ENCODE data around the gene GBX2. TPM values are rescaled to one million over a fixed set of nuclear protein-coding genes. Genes with fewer than 3 reads are reported as not detected.

GBX2 gene
- total RNA-seq, 2 experiments from 2014 or later: not detected

GRCh38 chr2:236133410-236134012 is 34.7 kb downstream of the GBX2 start:
- intact Hi-C loops (cut with DNase I, micrococcal nuclease): no loop called here
- ChIA-PET POLR2A (no interaction called here), CTCF (no interaction called here)
- no peak for TF ChIP-seq CTCF (IDR thresholded peaks at IDR 0.05)
- H3K4me3 ChIP-seq (ENCODE audit: low read length): no peak overlapping the region
- no peaks in the 10 kb centered on the region for H3K36me3 ChIP-seq (ENCODE audit: insufficient read depth, low read length)
- DNase-seq: no peak
- Mint-ChIP-seq H3K9me3 (no peaks in the 10 kb centered on the region), H3K36me3 (ENCODE audit: low read depth) (no peaks in the 10 kb centered on the region), H3K4me1 (ENCODE audit: low read depth) (no peaks in the 10 kb centered on the region), H3K4me3 (no peak overlapping the region), H3K27me3 (peaks cover 10% of the 10 kb centered on the region), H3K27ac (no peak overlapping the region)
- no peak overlapping the region for H3K27ac ChIP-seq (ENCODE audit: low read depth in 1 of 2, low read length in 2 of 2)
- no peaks in the 10 kb centered on the region for H3K4me1 ChIP-seq (ENCODE audit: insufficient read depth, low read length)
- ATAC-seq (ENCODE audit: poor library complexity): no peak
- peaks cover 0 to 3% of the 10 kb centered on the region in 2 experiments for H3K27me3 ChIP-seq (ENCODE audit: control insufficient read depth in 1 of 2, insufficient read depth in 2 of 2, low read length in 2 of 2)
- peaks cover 0 to 9% of the 10 kb centered on the region in 2 experiments for H3K9me3 ChIP-seq (ENCODE audit: control insufficient read depth in 1 of 2, insufficient read depth in 1 of 2, low read length in 2 of 2)

GRCh38 chr2:236131073-236131692 is 37.0 kb downstream of the GBX2 start:
- Mint-ChIP-seq H3K36me3 (ENCODE audit: low read depth) (no peaks in the 10 kb centered on the region), H3K27me3 (peaks cover 10% of the 10 kb centered on the region), H3K27ac (no peak overlapping the region), H3K4me1 (ENCODE audit: low read depth) (no peaks in the 10 kb centered on the region), H3K4me3 (no peak overlapping the region), H3K9me3 (no peaks in the 10 kb centered on the region)
- POLR2A ChIA-PET: no interaction called here
- intact Hi-C loops (cut with DNase I, micrococcal nuclease): no loop called here
- no peak for TF ChIP-seq CTCF (IDR thresholded peaks at IDR 0.05)
- Histone ChIP-seq H3K27me3 (ENCODE audit: control insufficient read depth in 1 of 2, insufficient read depth in 2 of 2, low read length in 2 of 2) (no peaks in the 10 kb centered on the region), H3K27ac (ENCODE audit: low read depth in 1 of 2, low read length in 2 of 2) (no peak overlapping the region), H3K4me3 (ENCODE audit: low read length) (no peak overlapping the region), H3K36me3 (ENCODE audit: insufficient read depth, low read length) (no peaks in the 10 kb centered on the region), H3K9me3 (ENCODE audit: control insufficient read depth in 1 of 2, insufficient read depth in 1 of 2, low read length in 2 of 2) (peaks cover 0 to 9% of the 10 kb centered on the region in 2 experiments), H3K4me1 (ENCODE audit: insufficient read depth, low read length) (no peaks in the 10 kb centered on the region)
- no peak for DNase-seq
- no peak for ATAC-seq (ENCODE audit: poor library complexity)
- CTCF ChIA-PET: no interaction called here

- no peak overlapping the region for H3K4me3 ChIP-seq (ENCODE audit: low read length)
- H3K4me1 ChIP-seq (ENCODE audit: insufficient read depth, low read length): no peaks in the 10 kb centered on the region
- ATAC-seq (ENCODE audit: poor library complexity) (no peak), DNase-seq (no peak)
- peaks cover 10% of the 10 kb centered on the region for H3K27me3 Mint-ChIP-seq
- no peak for TF ChIP-seq CTCF (IDR thresholded peaks at IDR 0.05)
- H3K4me1 Mint-ChIP-seq (ENCODE audit: low read depth): no peaks in the 10 kb centered on the region
- no peak overlapping the region for H3K27ac Mint-ChIP-seq
- H3K36me3 ChIP-seq (ENCODE audit: insufficient read depth, low read length): no peaks in the 10 kb centered on the region
- H3K36me3 Mint-ChIP-seq (ENCODE audit: low read depth): no peaks in the 10 kb centered on the region
- H3K9me3 Mint-ChIP-seq: no peaks in the 10 kb centered on the region
- no peaks in the 10 kb centered on the region for H3K27me3 ChIP-seq (ENCODE audit: control insufficient read depth in 1 of 2, insufficient read depth in 2 of 2, low read length in 2 of 2)
- intact Hi-C loops (cut with DNase I, micrococcal nuclease): no loop called here
- CTCF ChIA-PET: no interaction called here
- H3K4me3 Mint-ChIP-seq: no peak overlapping the region
- POLR2A ChIA-PET: no interaction called here
- no peak overlapping the region for H3K27ac ChIP-seq (ENCODE audit: low read depth in 1 of 2, low read length in 2 of 2)
- peaks cover 0 to 9% of the 10 kb centered on the region in 2 experiments for H3K9me3 ChIP-seq (ENCODE audit: control insufficient read depth in 1 of 2, insufficient read depth in 1 of 2, low read length in 2 of 2)
Measured at GRCh38 chr2:236130349-236130998, 37.7 kb downstream of the GBX2 start.
